Measurements from ENCODE around the gene B3GLCT. TPM values are rescaled to one million over a fixed set of nuclear protein-coding genes. Genes with fewer than 3 reads are reported as not detected.

B3GLCT gene
- total RNA-seq, 4 donors from 2014 or later = 1.6 to 5.7 (median 3.9) TPM

DNA sequence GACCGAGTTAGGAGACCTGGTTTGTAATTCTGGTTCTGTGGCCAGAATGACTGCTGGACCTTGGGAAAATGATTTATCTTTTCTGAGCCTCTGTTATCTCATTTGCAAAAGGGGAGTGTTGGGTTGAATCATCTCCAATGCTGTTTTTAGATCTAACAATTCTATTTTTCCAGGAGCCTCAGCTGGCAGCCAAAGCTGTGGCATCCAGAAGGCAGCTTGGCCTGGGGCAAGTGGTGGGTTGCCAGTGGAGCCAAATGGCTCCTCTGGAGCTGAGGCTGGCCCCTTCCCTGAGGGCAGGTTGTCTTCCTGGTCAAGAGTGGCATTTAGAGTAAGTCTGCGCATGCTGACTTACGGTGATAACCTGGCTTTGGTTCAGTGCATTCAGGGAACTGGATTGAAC is 21.3 kb downstream of the B3GLCT start:
- Histone ChIP-seq H3K9me3 (no peaks in the 10 kb centered on the region), H3K4me3 (no peak overlapping the region), H3K27ac (no peak overlapping the region), H3K36me3 (no peaks in the 10 kb centered on the region), H3K4me1 (no peaks in the 10 kb centered on the region), H3K27me3 (no peaks in the 10 kb centered on the region)
- in situ Hi-C loops (cut with MboI; ENCODE audit: low pct_ligation_motif_present in 1 of 4, low pct_unique_long_range_greater_than_20kb in 1 of 4, low sequenced_read_pairs in 3 of 4) = no loop called here
- intact Hi-C loops (cut with DNase I; ENCODE audit: low total_unique reads) = no loop called here
- TF ChIP-seq POLR2AphosphoS5 (IDR thresholded peaks at IDR 0.05) (no peak), POLR2A (IDR thresholded peaks at IDR 0.05) (no peak), EP300 (IDR thresholded peaks at IDR 0.05; ENCODE audit: low read depth) (no peak)
- TF ChIP-seq, protein P1, sequence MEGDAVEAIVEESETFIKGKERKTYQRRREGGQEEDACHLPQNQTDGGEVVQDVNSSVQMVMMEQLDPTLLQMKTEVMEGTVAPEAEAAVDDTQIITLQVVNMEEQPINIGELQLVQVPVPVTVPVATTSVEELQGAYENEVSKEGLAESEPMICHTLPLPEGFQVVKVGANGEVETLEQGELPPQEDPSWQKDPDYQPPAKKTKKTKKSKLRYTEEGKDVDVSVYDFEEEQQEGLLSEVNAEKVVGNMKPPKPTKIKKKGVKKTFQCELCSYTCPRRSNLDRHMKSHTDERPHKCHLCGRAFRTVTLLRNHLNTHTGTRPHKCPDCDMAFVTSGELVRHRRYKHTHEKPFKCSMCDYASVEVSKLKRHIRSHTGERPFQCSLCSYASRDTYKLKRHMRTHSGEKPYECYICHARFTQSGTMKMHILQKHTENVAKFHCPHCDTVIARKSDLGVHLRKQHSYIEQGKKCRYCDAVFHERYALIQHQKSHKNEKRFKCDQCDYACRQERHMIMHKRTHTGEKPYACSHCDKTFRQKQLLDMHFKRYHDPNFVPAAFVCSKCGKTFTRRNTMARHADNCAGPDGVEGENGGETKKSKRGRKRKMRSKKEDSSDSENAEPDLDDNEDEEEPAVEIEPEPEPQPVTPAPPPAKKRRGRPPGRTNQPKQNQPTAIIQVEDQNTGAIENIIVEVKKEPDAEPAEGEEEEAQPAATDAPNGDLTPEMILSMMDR (IDR thresholded peaks at IDR 0.05) = no peak
- WGBS, 2 donors (ENCODE audit: low coverage in 1 of 2) = 100% methylated on average over 1 to 3 of the region's 3 CpGs
- DNase-seq = no peak

DNA sequence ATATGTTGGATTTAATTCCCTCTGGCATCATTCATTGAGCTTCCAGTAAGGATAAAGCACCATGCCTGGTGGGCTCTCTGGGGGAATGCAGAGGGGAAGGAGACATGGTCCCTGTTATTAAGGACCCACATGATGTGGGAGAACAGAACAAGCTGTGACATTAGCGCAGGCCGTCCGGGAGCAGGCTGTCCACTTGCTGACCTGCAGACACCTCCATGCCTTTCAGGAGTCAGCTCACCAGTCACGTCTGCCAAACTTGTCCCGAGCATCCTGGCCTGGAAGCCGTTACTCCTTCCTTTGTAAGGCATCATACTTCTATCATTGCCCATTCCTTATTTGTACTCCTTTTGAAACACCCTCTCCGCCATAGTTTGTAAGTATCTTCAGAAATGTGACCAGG is 23.4 kb downstream of the B3GLCT start:
- no peaks in the 10 kb centered on the region for H3K4me1 ChIP-seq
- H3K36me3 ChIP-seq = no peaks in the 10 kb centered on the region
- no peak overlapping the region for H3K4me3 ChIP-seq
- H3K27me3 ChIP-seq = no peaks in the 10 kb centered on the region
- 87 to 95% methylated on average over 7 of the region's 7 CpGs for WGBS, 2 donors (ENCODE audit: low coverage in 1 of 2)
- intact Hi-C loops (cut with DNase I; ENCODE audit: low total_unique reads) (no loop called here), in situ Hi-C loops (cut with MboI; ENCODE audit: low pct_ligation_motif_present in 1 of 4, low pct_unique_long_range_greater_than_20kb in 1 of 4, low sequenced_read_pairs in 3 of 4) (no loop called here)
- H3K27ac ChIP-seq = no peak overlapping the region
- no peak for DNase-seq
- TF ChIP-seq EP300 (IDR thresholded peaks at IDR 0.05; ENCODE audit: low read depth) = no peak
- no peak for TF ChIP-seq POLR2AphosphoS5 (IDR thresholded peaks at IDR 0.05)
- TF ChIP-seq POLR2A (IDR thresholded peaks at IDR 0.05) = no peak
- TF ChIP-seq, protein P1 (IDR thresholded peaks at IDR 0.05) = no peak
- H3K9me3 ChIP-seq = no peaks in the 10 kb centered on the region

DNA sequence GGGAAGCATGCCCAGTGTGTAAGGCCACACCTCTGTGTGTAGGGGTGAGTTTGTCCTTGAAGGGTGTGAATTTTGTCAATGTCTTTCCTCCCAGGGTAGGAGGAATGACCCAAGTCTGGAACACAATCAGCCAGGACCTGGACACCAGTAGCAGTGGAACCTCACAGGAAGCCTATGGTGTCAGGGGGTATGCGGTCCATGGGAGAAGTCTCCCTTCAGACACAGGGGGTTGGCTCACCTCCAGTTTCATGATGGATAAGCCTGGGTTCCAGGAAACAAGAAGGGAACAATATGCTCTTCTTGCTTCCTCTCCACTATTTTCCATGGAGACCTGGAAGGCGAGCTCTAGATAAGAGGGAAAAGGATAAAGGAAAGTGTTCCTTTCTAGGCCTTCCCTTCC is 23.9 kb downstream of the B3GLCT start:
- in situ Hi-C loops (cut with MboI; ENCODE audit: low pct_ligation_motif_present in 1 of 4, low pct_unique_long_range_greater_than_20kb in 1 of 4, low sequenced_read_pairs in 3 of 4) (no loop called here), intact Hi-C loops (cut with DNase I; ENCODE audit: low total_unique reads) (no loop called here)
- Histone ChIP-seq H3K9me3 (no peaks in the 10 kb centered on the region), H3K27ac (no peak overlapping the region), H3K36me3 (no peaks in the 10 kb centered on the region), H3K4me3 (no peak overlapping the region), H3K27me3 (no peaks in the 10 kb centered on the region), H3K4me1 (no peaks in the 10 kb centered on the region)
- 98% methylated on average over 2 of the region's 2 CpGs; no CpG with 5 or more reads in 1 of the 2 donors for WGBS, 2 donors (ENCODE audit: low coverage in 1 of 2)
- no peak for DNase-seq
- no peak for TF ChIP-seq POLR2A (IDR thresholded peaks at IDR 0.05)
- TF ChIP-seq POLR2AphosphoS5 (IDR thresholded peaks at IDR 0.05) = no peak
- TF ChIP-seq EP300 (IDR thresholded peaks at IDR 0.05; ENCODE audit: low read depth) = no peak
- TF ChIP-seq, protein P1 (IDR thresholded peaks at IDR 0.05) = no peak

DNA sequence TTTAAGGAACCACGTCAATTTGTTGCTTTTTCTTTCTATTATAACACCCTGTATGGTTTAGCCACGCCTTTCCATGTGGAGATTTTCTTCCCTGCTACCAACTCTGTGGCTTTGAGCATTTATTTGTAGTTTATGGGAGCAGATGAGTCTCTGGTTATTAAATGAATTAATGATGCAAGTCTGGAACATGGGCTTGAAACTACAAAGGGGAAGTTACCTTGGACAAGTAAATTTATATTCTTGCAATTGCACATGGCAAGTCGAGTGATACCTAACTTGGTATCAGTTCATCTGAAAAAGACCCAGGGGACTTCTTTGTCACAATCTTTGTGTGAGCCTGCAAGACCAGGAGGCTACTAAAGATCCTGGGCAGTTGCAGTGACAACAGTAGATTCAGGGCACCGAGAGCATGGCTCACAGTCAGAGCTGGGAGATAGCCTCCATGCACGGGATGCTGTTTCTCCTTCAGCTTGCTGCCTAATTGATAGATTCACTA is 24.4 kb downstream of the B3GLCT start:
- Histone ChIP-seq H3K4me1 (no peaks in the 10 kb centered on the region), H3K27ac (no peak overlapping the region), H3K4me3 (no peak overlapping the region), H3K9me3 (no peaks in the 10 kb centered on the region), H3K36me3 (no peaks in the 10 kb centered on the region), H3K27me3 (no peaks in the 10 kb centered on the region)
- in situ Hi-C loops (cut with MboI; ENCODE audit: low pct_ligation_motif_present in 1 of 4, low pct_unique_long_range_greater_than_20kb in 1 of 4, low sequenced_read_pairs in 3 of 4) (no loop called here), intact Hi-C loops (cut with DNase I; ENCODE audit: low total_unique reads) (no loop called here)
- no peak for DNase-seq
- TF ChIP-seq EP300 (IDR thresholded peaks at IDR 0.05; ENCODE audit: low read depth) (no peak), POLR2AphosphoS5 (IDR thresholded peaks at IDR 0.05) (no peak), POLR2A (IDR thresholded peaks at IDR 0.05) (no peak)
- TF ChIP-seq, protein P1 (IDR thresholded peaks at IDR 0.05) = no peak
- 93 to 100% methylated on average over 3 to 5 of the region's 5 CpGs for WGBS, 2 donors (ENCODE audit: low coverage in 1 of 2)
